ENCODE measurements around the gene MYO5B. TPM values are rescaled to one million over a fixed set of nuclear protein-coding genes. Genes with fewer than 3 reads are reported as not detected.

Gene MYO5B
- total and polyA plus RNA-seq, 9 of the 15 experiments (the other 6 are each of a cell fraction or from before 2014, with no cell fraction given): 0.07 to 0.42 (median 0.28) TPM

GRCh38 chr18:49884465-49884864 lies 310.5 kb downstream of the MYO5B start (continued):
- TF ChIP-seq ZNF830 (CRISPR knock-in tag; IDR thresholded peaks at IDR 0.05): no peak

GRCh38 chr18:49880661-49881060 lies 314.3 kb downstream of the MYO5B start:
- no peaks in the 10 kb centered on the region; a peak in 1 of 5 replicates for H3K27me3 ChIP-seq (ENCODE audit: control insufficient read depth in 2 of 2, insufficient read depth in 2 of 2, low read length in 2 of 2)
- no peaks in the 10 kb centered on the region for H3K79me2 ChIP-seq (ENCODE audit: control insufficient read depth, insufficient read depth, low read length)
- DNase-seq (ENCODE audit: extremely low read depth in 1 of 4, low spot score in 3 of 4) (peak; percentile 14 to 47 (median 16)), ATAC-seq (peak; percentile 42; the same call in 1 of the 3 replicates), FAIRE-seq (no peak)
- WGBS (ENCODE audit: insufficient coverage, low coverage, missing lambda C conversion rate): 0% methylated on average over 3 of the region's 3 CpGs
- H3K4me2 ChIP-seq (ENCODE audit: insufficient read depth, low read length): peak overlapping the region; percentile 5; the same call in 1 of the 2 replicates
- ChIA-PET CTCF (ENCODE audit: low intra/inter-chr PET ratio) (no interaction called here), POLR2A (interaction anchor here (0.6 to 1.5 kb wide), 4 partner anchors 10 to 868 kb away, joined by 3 to 4 read pairs (median 3); no protein-coding TSS in a partner anchor)
- no TSS peak for BruUV-seq (replicated peaks)
- H3K36me3 ChIP-seq (ENCODE audit: control insufficient read depth, insufficient read depth, low read length): no peaks in the 10 kb centered on the region
- intact Hi-C loops (cut with micrococcal nuclease): no loop called here
- H4K20me1 ChIP-seq (replicated peaks; ENCODE audit: control insufficient read depth, insufficient read depth, low read length): no peaks in the 10 kb centered on the region
- H3K9me1 ChIP-seq (ENCODE audit: control insufficient read depth, insufficient read depth, low read length): no peaks in the 10 kb centered on the region
- in situ Hi-C loops (cut with MboI): no loop called here
- no peak overlapping the region for H3K27ac ChIP-seq (ENCODE audit: extremely low read depth, low read depth, low read length)
- H3K9ac ChIP-seq (ENCODE audit: insufficient read depth in 1 of 2, low read depth in 2 of 2, low read length in 2 of 2): no peak overlapping the region
- H3K4me3 ChIP-seq: no peak overlapping the region
- H3K4me1 ChIP-seq (replicated peaks in 1 of 2; ENCODE audit: control insufficient read depth in 2 of 2, insufficient read depth in 2 of 2, low read length in 2 of 2): peaks cover 0 to 6% of the 10 kb centered on the region in 2 experiments; a peak in 3 of 5 replicates
- no peaks in the 10 kb centered on the region for H3K9me3 ChIP-seq (replicated peaks; ENCODE audit: control insufficient read depth, insufficient read depth, low read depth, low read length)
- no peak overlapping the region for H2AFZ ChIP-seq (ENCODE audit: low read depth, low read length)
- TF ChIP-seq ATF3 (IDR thresholded peaks at IDR 0.05) (0 out of 2 replicates have a peak, but pooled peaks have one; percentile 15), ATF3 (CRISPR knock-in tag; conservative IDR thresholded peaks at IDR 0.05) (no peak), TSHZ1 (CRISPR knock-in tag; IDR thresholded peaks at IDR 0.05) (no peak), MYNN (IDR thresholded peaks at IDR 0.05) (no peak), MYNN (CRISPR knock-in tag; IDR thresholded peaks at IDR 0.05) (no peak), ZNF143 (CRISPR knock-in tag; IDR thresholded peaks at IDR 0.05) (no peak), BHLHE40 (IDR thresholded peaks at IDR 0.05; ENCODE audit: low read length) (peak; percentile 79), GATA2 (CRISPR knock-in tag; IDR thresholded peaks at IDR 0.05) (no peak), HLTF (IDR thresholded peaks at IDR 0.05) (no peak), ZNF707 (CRISPR knock-in tag; conservative IDR thresholded peaks at IDR 0.05) (no peak), PHF8 (IDR thresholded peaks at IDR 0.05; ENCODE audit: borderline replicate concordance, low read length) (no peak), NR4A1 (CRISPR knock-in tag; IDR thresholded peaks at IDR 0.05) (no peak), NR4A1 (tag; IDR thresholded peaks at IDR 0.05) (0 out of 2 replicates have a peak, but pooled peaks have one; percentile 51), CHD4 (IDR thresholded peaks at IDR 0.05; ENCODE audit: insufficient read depth, insufficient replicate concordance, low read depth, low read length, poor library complexity, severe bottlenecking) (no peak), NELFE (IDR thresholded peaks at IDR 0.05; ENCODE audit: insufficient read depth, insufficient read length) (no peak), ZNF668 (CRISPR knock-in tag; IDR thresholded peaks at IDR 0.05) (no peak), ZNF124 (CRISPR knock-in tag; IDR thresholded peaks at IDR 0.05) (no peak), DNMT1 (IDR thresholded peaks at IDR 0.05) (no peak), TRIM28 (IDR thresholded peaks at IDR 0.05) (no peak), TAL1 (IDR thresholded peaks at IDR 0.05) (peak; percentile 86)
